ENCODE results near the gene GRIK4. TPM values are rescaled to one million over a fixed set of nuclear protein-coding genes. Genes with fewer than 3 reads are reported as not detected.

GRIK4 gene
- total and polyA plus RNA-seq, 2 donors from 2014 or later, result 0.25 TPM; not detected in 1

GRCh38 chr11:120817158-120817557 lies 305.6 kb downstream of the GRIK4 start:
- intact Hi-C loops (cut with DNase I), result no loop called here
- no peaks in the 10 kb centered on the region for H3K27me3 ChIP-seq (ENCODE audit: control insufficient read depth, insufficient read depth, low read length)
- no peaks in the 10 kb centered on the region for H3K9me3 ChIP-seq (ENCODE audit: control insufficient read depth in 2 of 3, insufficient read depth in 1 of 3, low read length in 3 of 3)
- H3K4me1 ChIP-seq (ENCODE audit: control insufficient read depth in 2 of 3, insufficient read depth in 2 of 3, low read depth in 1 of 3, low read length in 3 of 3), result no peaks in the 10 kb centered on the region
- FAIRE-seq, result no peak
- no peak overlapping the region for H3K4me3 ChIP-seq (ENCODE audit: low read length in 3 of 3)
- H3K36me3 ChIP-seq (ENCODE audit: control insufficient read depth in 2 of 3, insufficient read depth in 3 of 3, low read length in 3 of 3), result no peaks in the 10 kb centered on the region
- H3K9ac ChIP-seq (ENCODE audit: low read length in 3 of 3), result no peak overlapping the region
- H3K27ac ChIP-seq (ENCODE audit: low read depth in 2 of 2, low read length in 2 of 2), result no peak overlapping the region
- no peak for TF ChIP-seq CTCF (IDR thresholded peaks at IDR 0.05; ENCODE audit: borderline replicate concordance, extremely low read depth, insufficient read depth)
- peak in 1 of 5 donors; percentile 25 for DNase-seq

- H3K4me3 ChIP-seq (ENCODE audit: low read length in 3 of 3), result no peak overlapping the region
- no peak overlapping the region for H3K9ac ChIP-seq (ENCODE audit: low read length in 3 of 3)
- FAIRE-seq, result no peak
- no peak for DNase-seq
- no peaks in the 10 kb centered on the region for H3K9me3 ChIP-seq (ENCODE audit: control insufficient read depth in 2 of 3, insufficient read depth in 1 of 3, low read length in 3 of 3)
- intact Hi-C loops (cut with DNase I), result no loop called here
- H3K36me3 ChIP-seq (ENCODE audit: control insufficient read depth in 2 of 3, insufficient read depth in 3 of 3, low read length in 3 of 3), result no peaks in the 10 kb centered on the region
- no peak for TF ChIP-seq CTCF (IDR thresholded peaks at IDR 0.05; ENCODE audit: borderline replicate concordance, extremely low read depth, insufficient read depth)
- H3K4me1 ChIP-seq (ENCODE audit: control insufficient read depth in 2 of 3, insufficient read depth in 2 of 3, low read depth in 1 of 3, low read length in 3 of 3), result no peaks in the 10 kb centered on the region
- no peaks in the 10 kb centered on the region for H3K27me3 ChIP-seq (ENCODE audit: control insufficient read depth, insufficient read depth, low read length)
- H3K27ac ChIP-seq (ENCODE audit: low read depth in 2 of 2, low read length in 2 of 2), result no peak overlapping the region
These were observed 306.5 kb downstream of the GRIK4 start for GRCh38 chr11:120818097-120818496.

GRCh38 chr11:120819003-120819402 lies 307.5 kb downstream of the GRIK4 start:
- DNase-seq (no peak), FAIRE-seq (no peak)
- Histone ChIP-seq H3K27me3 (ENCODE audit: control insufficient read depth, insufficient read depth, low read length) (no peaks in the 10 kb centered on the region), H3K36me3 (ENCODE audit: control insufficient read depth in 2 of 3, insufficient read depth in 3 of 3, low read length in 3 of 3) (no peaks in the 10 kb centered on the region), H3K27ac (ENCODE audit: low read depth in 2 of 2, low read length in 2 of 2) (no peak overlapping the region), H3K9ac (ENCODE audit: low read length in 3 of 3) (no peak overlapping the region), H3K4me3 (ENCODE audit: low read length in 3 of 3) (no peak overlapping the region), H3K9me3 (ENCODE audit: control insufficient read depth in 2 of 3, insufficient read depth in 1 of 3, low read length in 3 of 3) (no peaks in the 10 kb centered on the region), H3K4me1 (ENCODE audit: control insufficient read depth in 2 of 3, insufficient read depth in 2 of 3, low read depth in 1 of 3, low read length in 3 of 3) (no peaks in the 10 kb centered on the region)
- intact Hi-C loops (cut with DNase I), result no loop called here
- TF ChIP-seq CTCF (IDR thresholded peaks at IDR 0.05; ENCODE audit: borderline replicate concordance, extremely low read depth, insufficient read depth), result no peak

All from kidney (tissue), 14 donors.